B cell (primary cell): Measurements from ENCODE around the gene EEF1A1. TPM values are rescaled to one million over a fixed set of nuclear protein-coding genes. Genes with fewer than 3 reads are reported as not detected.
"Not testable (repeated sequence)": the region's sequence is repeated elsewhere in the genome, so short reads cannot be mapped to it uniquely, and the experiment has no call there.

ENCODE experiments used
- ATAC-seq: fragments of 200-7000 bp; cut with Tn5 transposase; one replicate; pipeline ENCODE4 v1.10.0; 2021; ENCODE audit warnings: low read depth, mild to moderate bottlenecking, moderate number of reproducible peaks, moderate library complexity
- CTCF ChIA-PET: fragments of 350-600 bp; sonication (Branson Sonifier 250); formaldehyde crosslinking; loops from one replicate; lab custom pipeline; 2021; ENCODE audit warnings: antibody characterized with exemption, inconsistent platforms; lab: Charles Lee
- POLR2A ChIA-PET: fragments of 350-600 bp; sonication (Branson Sonifier 250); formaldehyde crosslinking; loops from one replicate; lab custom pipeline; 2021; ENCODE audit warnings: antibody characterized with exemption; lab: Charles Lee
- DNase-seq: peaks from one replicate; pipeline ENCODE4 v3.0.0; 2013
- H2AFZ ChIP-seq: 2 replicates; pipeline ENCODE4 v1.6.1; 2012; ENCODE audit warnings: mild to moderate bottlenecking, low read depth, low read length; ENCODE audit not compliant: insufficient read depth, poor library complexity, severe bottlenecking
- H3K27ac ChIP-seq, 2 donors: 1 replicate in 1 of 2; 2 replicates in 1 of 2; pipeline ENCODE4 v1.5.1; 2012 to 2013; ENCODE audit warnings: low read length in 2 of 2, mild to moderate bottlenecking in 2 of 2, moderate library complexity in 1 of 2
- H3K27me3 ChIP-seq, 4 experiments: fragments of 200-600 bp in 1 of 4; sonication (generic) in 1 of 4; replicated peaks in 1 of 4; 1 replicate in 2 of 4; 2 replicates in 2 of 4; pipeline versions ENCODE4 v1.6.1 to v1.7.0; 2013 to 2016; ENCODE audit warnings: low read length in 3 of 4, mild to moderate bottlenecking in 2 of 4, mixed read lengths in 1 of 4, moderate library complexity in 1 of 4; ENCODE audit not compliant: insufficient read depth in 4 of 4, control insufficient read depth in 3 of 4; ENCODE audit errors: control extremely low read depth in 1 of 4
- H3K36me3 ChIP-seq, 2 experiments: replicated peaks in 1 of 2; 1 replicate in 1 of 2; 2 replicates in 1 of 2; pipeline versions ENCODE4 v1.6.1 to v1.7.1; 2013; ENCODE audit warnings: low read length in 1 of 2; ENCODE audit not compliant: insufficient read depth in 2 of 2, control insufficient read depth in 1 of 2; ENCODE audit errors: control extremely low read depth in 1 of 2, extremely low read depth in 1 of 2
- H3K4me1 ChIP-seq, 2 donors: fragments of 200-600 bp in 1 of 2; sonication (generic) in 1 of 2; 1 replicate in 1 of 2; 2 replicates in 1 of 2; pipeline versions ENCODE4 v1.5.1 to v1.6.1; 2013 to 2017; ENCODE audit warnings: low read length in 2 of 2; ENCODE audit not compliant: control insufficient read depth in 2 of 2, insufficient read depth in 2 of 2
- H3K4me2 ChIP-seq: replicated peaks from 2 replicates; pipeline ENCODE3; 2012; ENCODE audit warnings: mild to moderate bottlenecking, low read depth, low read length; ENCODE audit not compliant: poor library complexity, severe bottlenecking
- H3K4me3 ChIP-seq, 5 experiments: fragments of 200-600 bp in 1 of 5; sonication (generic) in 1 of 5; 1 replicate in 3 of 5; 2 replicates in 2 of 5; pipeline versions ENCODE4 v1.5.1 to v1.7.0; 2011 to 2016; ENCODE audit warnings: low read length in 4 of 5, mild to moderate bottlenecking in 4 of 5, low read depth in 2 of 5, control low read depth in 1 of 5, moderate library complexity in 1 of 5; ENCODE audit not compliant: insufficient read depth in 1 of 5; ENCODE audit errors: control extremely low read depth in 1 of 5, extremely low read depth in 1 of 5
- H3K79me2 ChIP-seq: fragments of 200-600 bp; sonication (generic); one replicate; pipeline ENCODE4 v1.6.0; 2016; ENCODE audit warnings: low read length; ENCODE audit not compliant: control insufficient read depth, insufficient read depth
- H3K9ac ChIP-seq: fragments of 200-600 bp; sonication (generic); 2 replicates; pipeline ENCODE4 v1.6.1; 2017; ENCODE audit warnings: mild to moderate bottlenecking, low read length, moderate library complexity
- H3K9me3 ChIP-seq, 3 donors: one replicate each; pipeline versions ENCODE4 v1.6.1 to v1.7.1; 2013; ENCODE audit warnings: low read length in 2 of 3; ENCODE audit not compliant: control insufficient read depth in 2 of 3, insufficient read depth in 1 of 3; ENCODE audit errors: control extremely low read depth in 1 of 3
- H4K20me1 ChIP-seq: 2 replicates; pipeline ENCODE4 v1.6.0; 2012; ENCODE audit warnings: mild to moderate bottlenecking, low read length; ENCODE audit not compliant: insufficient read depth, control insufficient read depth, poor library complexity, severe bottlenecking
- H3K27ac Mint-ChIP-seq: one replicate; pipeline ENCODE4 v1.8.0; 2021; ENCODE audit warnings: mixed read lengths
- H3K27me3 Mint-ChIP-seq: one replicate; pipeline ENCODE4 v1.8.0; 2021; ENCODE audit warnings: mixed read lengths
- H3K4me1 Mint-ChIP-seq: one replicate; pipeline ENCODE4 v1.8.0; 2021; ENCODE audit warnings: mixed read lengths
- H3K4me3 Mint-ChIP-seq: one replicate; pipeline ENCODE4 v1.8.0; 2021; ENCODE audit warnings: mixed read lengths
- H3K9me3 Mint-ChIP-seq: one replicate; pipeline ENCODE4 v1.8.0; 2022; ENCODE audit warnings: mixed read lengths; ENCODE audit not compliant: insufficient read depth
- EZH2 ChIP-seq: IDR thresholded peaks from 2 replicates; pipeline ENCODE4 v1.6.1; 2012; ENCODE audit warnings: borderline replicate concordance, low read depth, mild to moderate bottlenecking, moderate library complexity, low read length; ENCODE audit not compliant: insufficient read depth, poor library complexity, severe bottlenecking
- WGBS: methylation state at CpG from one replicate; pipeline ENCODE4 v1.1.5; 2013; ENCODE audit warnings: missing lambda C conversion rate; ENCODE audit not compliant: insufficient coverage; 5-methylcytosine and 5-hydroxymethylcytosine counted together
- intact Hi-C: fragments of 100-400 bp; cut with micrococcal nuclease; formaldehyde crosslinking; loops from one replicate; pipeline ENCODE4 v1.10.0; 2022
- polyA plus RNA-seq: library from polyadenylated mRNA; depleted of rRNA; stranded (reverse); fragments of >200 nt; gene quantifications from 2 replicates; pipeline ENCODE4 v1.2.3, GENCODE V29; 2012
- total RNA-seq, 2 donors: library from RNA; stranded (reverse); fragments of 120-200 nt in 1 of 2; gene quantifications; 1 replicate in 1 of 2; 2 replicates in 1 of 2; pipeline versions ENCODE4 v1.2.3 to v1.2.4, GENCODE V29; 2013 to 2022

The EEF1A1 gene
- total and polyA plus RNA-seq, 2 donors (not counting 1 experiment from before 2014, with no cell fraction given), result 9,671 to 12,769 TPM

DNA sequence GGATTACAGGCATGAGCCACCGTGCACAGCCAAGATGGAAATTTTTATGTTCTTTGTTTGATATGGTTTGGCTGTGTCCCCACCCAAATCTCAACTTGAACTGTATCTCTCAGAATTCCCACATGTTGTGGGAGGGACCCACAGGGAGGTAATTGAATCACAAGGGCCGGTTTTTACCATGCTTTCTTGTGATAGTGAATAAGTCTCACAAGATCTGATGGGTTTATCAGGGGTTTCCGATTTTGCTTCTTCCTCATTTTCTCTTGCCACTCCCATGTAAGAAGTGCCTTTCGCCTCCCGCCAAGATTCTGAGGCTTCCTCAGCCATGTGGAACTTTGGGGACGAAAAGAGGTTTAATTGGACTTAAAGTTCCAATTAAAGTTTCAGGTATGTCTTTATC lies 14.6 kb downstream of the EEF1A1 start:
- Histone ChIP-seq H4K20me1 (no peaks in the 10 kb centered on the region), H3K27ac (no peak overlapping the region), H3K4me2 (no peak overlapping the region), H3K79me2 (no peaks in the 10 kb centered on the region), H3K9me3 (peaks cover 0 to 3% (median 3%) of the 10 kb centered on the region in 3 donors), H2AFZ (no peak overlapping the region), H3K4me3 (no peak overlapping the region), H3K27me3 (no peaks in the 10 kb centered on the region), H3K9ac (no peak overlapping the region), H3K4me1 (no peaks in the 10 kb centered on the region), H3K36me3 (peaks cover 3 to 13% of the 10 kb centered on the region in 2 experiments)
- ChIA-PET CTCF (no interaction called here), POLR2A (interaction anchor here (0.7 kb wide), 1 partner anchor 25 kb away, joined by 5 read pairs; no protein-coding TSS in a partner anchor)
- H3K4me1 Mint-ChIP-seq, result peaks cover 6% of the 10 kb centered on the region
- no peak overlapping the region for H3K4me3 Mint-ChIP-seq
- H3K27ac Mint-ChIP-seq, result no peak overlapping the region
- no peaks in the 10 kb centered on the region for H3K27me3 Mint-ChIP-seq
- WGBS, result no CpG with 5 or more reads among the region's 6 CpGs
- ATAC-seq (no peak), DNase-seq (no peak)
- intact Hi-C loops, result no loop called here
- TF ChIP-seq EZH2, result no peak
- H3K9me3 Mint-ChIP-seq, result no peaks in the 10 kb centered on the region

- H3K4me3 ChIP-seq, CTCF ChIA-PET, H3K27me3 Mint-ChIP-seq, ATAC-seq, H3K4me3 Mint-ChIP-seq, H3K27ac Mint-ChIP-seq, H4K20me1 ChIP-seq, H3K9ac ChIP-seq, H3K4me2 ChIP-seq, H3K4me1 ChIP-seq, H3K79me2 ChIP-seq, H3K9me3 ChIP-seq, DNase-seq, intact Hi-C loops, H3K27ac ChIP-seq, POLR2A ChIA-PET, H3K4me1 Mint-ChIP-seq, H2AFZ ChIP-seq, H3K9me3 Mint-ChIP-seq, H3K27me3 ChIP-seq: not testable (repeated sequence)
- WGBS, result 100% methylated on average over 7 of the region's 8 CpGs
- peaks cover 3 to 19% of the 10 kb centered on the region in 2 experiments for H3K36me3 ChIP-seq
Observed at GRCh38 chr6:73505705-73506104, 15.1 kb downstream of the EEF1A1 start.
